GM18508 (cell line): ENCODE results near the gene HDGFL3.
"Not testable (repeated sequence)": the region's sequence is repeated elsewhere in the genome, so short reads cannot be mapped to it uniquely, and the experiment has no call there.

Source experiments
- ATAC-seq: cut with Tn5 transposase; IDR thresholded peaks from one replicate; pipeline ENCODE4 v1.9.1; 2021; ENCODE audit warnings: moderate number of reproducible peaks; ENCODE audit not compliant: insufficient read depth, unreplicated experiment

HDGFL3 gene

DNA sequence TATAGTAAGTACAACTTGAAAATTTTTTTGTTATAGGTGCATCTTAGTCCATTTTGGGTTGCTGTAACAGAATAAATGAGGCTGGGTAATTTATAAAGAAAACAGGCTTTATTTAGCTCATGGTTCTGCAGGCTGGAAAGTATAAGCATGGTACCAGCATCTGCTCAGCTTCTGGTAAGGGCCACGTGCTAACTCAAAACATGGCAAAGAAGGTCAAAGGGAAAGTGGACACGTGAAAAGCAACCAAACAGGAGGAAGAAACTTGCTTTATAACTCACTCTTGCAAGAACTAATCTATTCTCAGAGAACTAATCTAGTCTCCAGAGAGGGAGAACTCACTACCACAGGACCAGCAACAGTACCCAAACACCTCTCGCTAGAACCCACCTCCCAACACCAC lies 9.1 kb downstream of the HDGFL3 start:
- no peak for ATAC-seq

- ATAC-seq, result no peak
Observed at GRCh38 chr15:83194528-83194927, 13.1 kb downstream of the HDGFL3 start.

- no peak for ATAC-seq
Observed at GRCh38 chr15:83193721-83194120, 13.9 kb downstream of the HDGFL3 start.

- no peak for ATAC-seq
Observed at GRCh38 chr15:83192742-83193141, 14.9 kb downstream of the HDGFL3 start.

DNA sequence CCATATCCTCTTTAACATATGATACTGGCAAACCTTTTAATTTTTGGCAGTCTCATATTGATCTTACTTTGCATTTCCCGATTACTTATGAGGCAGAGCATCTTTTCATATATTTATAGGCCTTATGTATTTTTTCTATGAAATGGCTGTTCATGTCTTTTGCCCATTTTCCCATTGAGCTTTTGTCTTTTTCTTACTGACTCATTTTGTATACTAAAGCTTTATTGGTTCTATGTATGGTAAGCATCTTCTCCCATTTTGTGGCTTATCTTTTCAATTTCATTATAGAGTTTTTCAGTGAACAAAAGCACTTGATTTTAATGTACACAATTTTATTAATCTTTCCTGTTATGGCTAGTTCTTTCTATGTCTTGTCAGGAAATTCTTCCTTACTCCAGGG lies 17.2 kb downstream of the HDGFL3 start:
- no peak for ATAC-seq

DNA sequence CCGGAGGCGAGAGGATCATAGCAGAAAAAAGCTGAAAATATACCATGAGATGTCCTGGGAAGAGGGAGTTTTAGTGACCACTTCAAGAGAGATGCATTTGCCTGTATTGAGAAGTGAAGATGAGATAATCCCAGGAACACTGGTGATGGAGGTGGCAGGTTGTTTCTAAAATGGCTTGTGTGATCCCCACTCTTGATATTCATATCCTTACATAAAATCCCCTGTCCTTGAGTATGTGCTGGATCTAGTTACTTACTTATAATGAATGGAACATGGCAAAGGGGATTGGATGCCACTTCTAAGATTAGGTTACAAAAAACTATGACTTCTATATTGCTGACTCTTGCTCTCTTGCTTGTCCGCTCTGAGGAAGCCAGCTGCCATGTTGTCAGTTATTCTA lies 22.1 kb downstream of the HDGFL3 start:
- ATAC-seq, result no peak

GRCh38 chr15:83178869-83179325 lies 28.7 kb downstream of the HDGFL3 start:
- no peak for ATAC-seq

DNA sequence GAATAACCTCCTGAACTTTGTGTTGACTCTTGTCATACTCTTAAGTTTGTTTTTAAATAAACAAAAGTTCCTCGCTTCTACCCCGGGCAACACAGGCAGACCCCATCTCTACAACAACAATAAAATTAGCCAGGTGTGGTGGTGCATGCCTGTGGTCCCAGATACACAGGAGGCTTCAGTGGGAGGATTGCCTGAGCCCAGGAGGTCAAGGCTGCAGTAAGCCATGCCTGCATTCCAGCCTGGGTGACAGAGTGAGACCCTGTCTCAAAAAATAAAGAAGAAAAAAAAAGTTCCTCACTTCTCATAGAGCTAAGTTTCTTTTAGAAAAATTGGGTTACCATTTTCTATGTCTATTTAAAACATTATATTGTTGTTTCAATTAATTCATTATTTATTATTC lies 29.2 kb downstream of the HDGFL3 start:
- ATAC-seq, result no peak

GRCh38 chr15:83174891-83175290 lies 32.7 kb downstream of the HDGFL3 start:
- ATAC-seq, result no peak

DNA sequence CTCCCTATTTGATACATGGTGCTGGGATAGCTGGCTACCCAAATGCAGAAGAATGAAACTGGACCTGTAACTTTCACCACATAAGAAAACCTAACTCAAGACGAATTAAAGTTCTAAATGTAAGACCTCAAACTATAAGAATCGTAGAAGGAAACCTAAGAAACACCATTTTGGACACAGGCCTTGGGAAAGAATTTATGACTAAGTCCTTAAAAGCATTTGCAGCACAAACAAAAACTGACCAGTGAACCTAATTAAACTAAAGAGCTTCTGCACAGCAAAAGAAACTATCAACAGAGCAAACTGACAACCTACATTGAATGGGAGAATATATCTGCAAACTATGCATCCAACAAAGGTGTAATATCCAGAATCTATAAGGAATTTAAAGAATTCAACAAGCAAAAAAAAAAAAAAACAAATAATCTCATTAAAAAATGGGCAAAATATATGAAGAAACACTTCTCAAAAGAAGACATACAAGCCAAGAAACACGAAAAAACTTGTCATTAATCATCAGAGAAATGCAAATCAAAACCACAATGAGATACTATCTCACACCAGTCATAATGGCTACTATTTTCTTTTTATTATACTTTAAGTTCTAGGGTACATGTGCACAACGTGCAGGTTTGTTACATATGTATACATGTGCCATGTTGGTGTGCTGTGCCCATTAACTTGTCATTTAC lies 37.0 kb downstream of the HDGFL3 start:
- no peak for ATAC-seq

- ATAC-seq, result not testable (repeated sequence)
Observed at GRCh38 chr15:83169576-83169975, 38.0 kb downstream of the HDGFL3 start.

- ATAC-seq, result no peak
Observed at GRCh38 chr15:83166830-83167229, 40.8 kb downstream of the HDGFL3 start.

DNA sequence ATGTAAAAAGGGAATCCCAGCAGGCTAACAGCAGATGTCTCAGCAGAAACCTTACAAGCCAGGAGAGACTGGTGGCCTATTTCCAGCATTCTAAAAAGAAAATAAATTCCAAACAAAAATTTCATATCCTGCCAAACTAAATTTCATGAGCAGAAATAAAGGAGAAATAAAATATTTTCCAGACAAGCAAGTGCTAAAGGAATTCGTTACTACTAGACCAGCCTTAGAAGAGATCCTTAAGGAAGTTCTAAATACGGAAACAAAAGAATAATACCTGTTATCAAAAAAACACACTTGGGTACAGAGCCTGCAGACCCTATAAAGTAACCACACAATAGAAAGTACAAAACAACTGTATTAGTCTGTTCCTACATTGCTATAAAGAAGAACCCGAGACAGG lies 41.4 kb downstream of the HDGFL3 start:
- ATAC-seq, result no peak

- ATAC-seq, result no peak
Observed at GRCh38 chr15:83164771-83165404, 42.7 kb downstream of the HDGFL3 start.

DNA sequence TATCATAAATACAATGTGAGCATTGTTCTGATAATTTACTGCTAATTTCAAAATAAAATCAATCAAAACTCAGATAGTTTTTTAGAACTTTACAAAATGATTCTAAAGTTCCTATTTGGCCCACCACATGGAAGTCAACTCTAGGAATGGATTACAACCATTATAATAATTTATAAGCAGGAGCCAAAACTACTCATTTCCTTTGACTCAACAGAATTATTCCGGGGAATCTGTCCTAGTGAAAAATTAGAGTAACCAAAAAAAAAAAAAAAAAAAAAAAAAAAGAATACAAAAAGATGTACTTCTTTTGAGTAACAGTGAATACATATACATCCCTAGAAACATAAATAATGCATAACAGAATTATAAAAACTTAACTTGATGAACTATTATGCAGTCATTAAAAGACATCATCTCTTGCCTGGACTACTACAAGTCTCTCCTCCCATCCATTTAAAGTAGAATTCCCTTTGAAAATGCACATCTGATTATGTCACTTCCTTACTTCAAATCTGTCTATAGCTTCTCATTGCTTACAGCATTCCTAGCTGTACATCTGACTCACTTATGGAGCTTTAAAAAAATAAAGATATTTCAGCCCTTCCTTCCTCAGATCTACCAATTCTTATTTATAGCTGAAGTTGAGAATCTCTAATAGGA lies 43.4 kb downstream of the HDGFL3 start:
- no peak for ATAC-seq

DNA sequence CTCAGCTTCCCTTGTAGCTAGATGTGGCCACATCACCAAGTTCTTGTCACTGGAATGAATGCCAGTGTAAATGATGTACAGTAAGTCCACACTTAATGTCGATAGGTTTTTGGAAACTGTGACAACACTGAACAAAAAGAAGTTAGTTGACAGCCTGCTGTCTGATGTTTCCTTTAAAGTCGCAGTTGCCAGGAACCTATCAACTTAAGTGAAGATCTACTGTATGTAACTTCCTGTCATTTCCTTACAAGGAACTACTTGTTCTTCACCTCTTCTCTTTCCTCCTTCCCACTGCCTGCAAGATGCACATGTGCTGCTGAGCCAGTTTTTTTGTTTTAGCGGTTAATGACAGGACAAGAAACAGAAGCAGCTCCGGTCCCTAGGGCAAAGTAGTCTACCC lies 44.6 kb downstream of the HDGFL3 start:
- no peak for ATAC-seq

DNA sequence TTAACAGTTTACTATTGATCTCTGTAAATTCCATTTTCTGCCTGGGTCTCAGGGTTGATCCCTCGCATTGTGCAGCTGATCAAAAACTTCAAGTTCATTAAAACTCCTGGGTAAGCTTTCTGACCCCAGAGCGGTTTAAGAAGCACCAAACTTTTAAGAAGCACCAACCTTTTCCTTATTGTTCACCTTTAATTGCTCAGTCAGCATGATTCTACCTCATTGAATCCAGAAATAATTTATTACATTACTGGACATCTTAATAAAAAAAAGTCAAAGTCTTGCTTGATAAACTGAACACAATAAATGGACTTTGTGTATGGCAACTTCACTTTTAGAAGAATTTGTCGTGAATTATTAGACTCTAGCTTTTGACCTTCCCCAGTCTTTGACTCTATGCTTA lies 46.9 kb downstream of the HDGFL3 start:
- no peak for ATAC-seq

DNA sequence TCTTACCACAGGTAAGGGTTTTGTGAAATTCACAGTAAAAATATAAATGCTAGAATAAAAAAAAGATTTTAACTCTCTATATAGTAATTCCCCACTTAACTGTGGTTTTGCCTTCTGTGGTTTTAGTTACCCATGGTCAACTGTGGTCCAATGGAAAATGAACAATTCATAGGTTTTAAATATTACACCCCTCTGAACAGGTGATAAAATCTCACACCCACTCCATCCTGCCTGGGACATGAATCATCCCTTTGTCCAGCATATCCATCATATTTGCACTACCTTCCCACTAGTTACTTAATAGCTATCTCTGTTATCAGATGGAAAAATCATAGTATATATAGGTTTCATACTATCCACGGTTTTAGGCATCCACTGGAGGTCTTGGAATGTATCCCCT lies 49.2 kb downstream of the HDGFL3 start:
- no peak for ATAC-seq

DNA sequence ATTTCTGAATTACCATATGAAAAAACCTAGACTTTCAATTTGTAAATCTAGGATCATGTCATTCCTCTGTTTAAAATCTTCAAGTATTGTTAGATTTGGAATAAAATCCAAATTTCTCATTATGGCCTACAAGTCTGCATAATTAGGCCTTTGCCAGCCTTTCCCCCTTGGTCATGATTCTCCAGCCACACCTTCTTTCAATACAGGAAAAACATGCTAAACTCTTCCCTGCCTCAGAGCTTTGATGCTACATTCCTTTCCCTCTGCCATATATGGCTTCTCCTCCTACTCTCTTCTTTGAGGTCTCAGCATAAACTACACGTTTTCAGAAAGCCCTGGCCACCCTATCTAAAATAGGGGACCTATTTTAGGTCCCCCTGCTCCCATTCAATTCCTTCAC lies 51.7 kb downstream of the HDGFL3 start:
- ATAC-seq, result no peak

GRCh38 chr15:83153288-83153687 lies 54.3 kb downstream of the HDGFL3 start:
- ATAC-seq, result no peak

GRCh38 chr15:83144771-83145170 lies 62.9 kb downstream of the HDGFL3 start:
- ATAC-seq, result no peak

DNA sequence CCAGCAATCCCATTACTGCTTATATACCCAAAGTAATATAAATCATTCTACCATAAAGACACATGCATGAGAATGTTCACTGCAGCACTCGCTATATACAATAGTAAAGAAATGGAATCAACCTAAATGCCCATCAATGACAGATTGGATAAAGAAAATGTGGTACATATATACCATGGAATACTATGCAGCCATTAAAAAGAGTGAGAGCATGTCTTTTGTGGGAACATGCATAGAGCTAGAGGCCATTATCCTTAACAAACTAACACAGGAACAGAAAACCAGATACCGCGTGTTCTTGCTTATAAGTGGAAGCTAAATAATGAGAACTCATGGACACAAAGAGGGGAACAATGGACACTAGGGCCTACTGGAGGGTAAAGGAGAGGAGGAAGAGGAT lies 65.5 kb downstream of the HDGFL3 start:
- not testable (repeated sequence) for ATAC-seq
